HG02678 (cell line): ENCODE results near the gene NOVA2.

ENCODE experiments used
- ATAC-seq: cut with Tn5 transposase; IDR thresholded peaks from one replicate; pipeline ENCODE4 v1.9.1; 2021; ENCODE audit warnings: mild to moderate bottlenecking, moderate library complexity; ENCODE audit not compliant: unreplicated experiment

Gene NOVA2

GRCh38 chr19:46002678-46003275 is 29.1 kb upstream of the NOVA2 start:
- no peak for ATAC-seq

- ATAC-seq = peak; percentile 52
These were observed 27.0 kb upstream of the NOVA2 start for GRCh38 chr19:46000491-46001246.

GRCh38 chr19:45999653-46000121 is 26.0 kb upstream of the NOVA2 start:
- no peak for ATAC-seq

DNA sequence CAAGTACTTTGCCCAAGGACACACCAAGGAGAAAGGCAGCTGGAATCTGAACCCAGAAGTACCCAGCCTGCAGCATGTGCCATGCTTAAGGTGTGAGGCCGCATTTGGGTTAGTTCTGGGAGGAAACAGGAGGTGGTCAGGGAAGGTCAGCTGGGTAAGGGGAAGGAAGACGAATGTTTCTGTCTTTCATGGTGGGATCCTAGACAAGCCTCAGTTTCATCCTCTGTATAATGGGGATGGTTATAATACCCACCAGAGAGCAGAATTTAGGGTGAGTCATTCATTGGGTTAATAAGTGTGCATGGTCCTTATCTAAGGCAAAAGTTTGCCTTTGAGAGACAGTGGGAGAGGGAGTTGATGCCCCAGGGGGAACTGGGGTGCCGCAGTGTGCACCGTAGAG is 25.2 kb upstream of the NOVA2 start:
- ATAC-seq = no peak

DNA sequence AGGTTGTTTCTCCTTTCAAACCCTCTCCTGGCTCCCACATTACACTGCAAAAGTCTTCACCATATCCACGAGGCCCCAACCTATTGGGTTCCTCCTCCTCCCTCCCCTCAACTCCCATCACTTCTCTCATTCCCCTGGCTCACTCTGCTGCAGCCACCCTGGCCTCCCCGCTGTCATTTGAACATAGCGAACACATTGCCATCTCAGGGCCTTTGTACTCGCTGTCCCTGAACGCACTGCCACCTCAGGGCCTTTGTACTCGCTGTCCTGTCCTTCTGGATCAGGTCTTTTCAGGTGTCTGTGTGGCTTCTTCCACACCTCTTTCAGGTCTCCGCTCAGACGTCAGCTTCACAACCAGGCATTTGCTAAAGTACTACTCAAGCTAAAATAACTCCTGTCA is 23.3 kb upstream of the NOVA2 start:
- ATAC-seq = no peak

GRCh38 chr19:45995715-45996385 is 22.2 kb upstream of the NOVA2 start:
- ATAC-seq = no peak

GRCh38 chr19:45994998-45995714 is 21.5 kb upstream of the NOVA2 start, which contains the start of gene CCDC61:
TSS of gene CCDC61 (plus strand) at chr19:45995467. CDS start at chr19:46003019, 7,552 bp downstream.
- peak; percentile 95 for ATAC-seq

DNA sequence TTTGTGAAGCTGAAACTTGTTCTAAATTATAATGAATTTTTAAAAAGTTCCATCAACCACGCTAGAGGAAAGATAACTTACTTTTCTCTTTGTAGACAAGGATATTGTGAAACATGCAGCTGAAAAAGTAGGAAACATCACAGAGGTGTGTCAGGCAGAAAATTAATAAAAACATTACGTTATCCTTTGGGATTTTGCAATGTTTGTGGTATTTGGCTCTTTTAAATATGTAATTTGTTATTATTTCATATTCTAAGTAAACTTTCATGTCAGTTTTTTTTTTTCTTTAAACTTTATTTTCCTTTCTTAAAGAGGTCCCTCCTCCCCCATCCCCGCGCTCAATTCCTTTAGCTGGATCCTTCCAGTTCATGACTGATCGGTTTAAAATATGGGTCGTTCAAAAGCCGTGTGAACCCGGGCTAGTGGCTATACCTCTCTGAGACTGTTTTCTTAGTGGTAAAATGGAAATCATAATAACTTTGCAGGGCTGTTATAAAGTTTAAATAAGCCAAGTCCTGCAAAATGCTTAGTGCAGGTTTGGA is 20.9 kb upstream of the NOVA2 start:
- ATAC-seq = peak; percentile 1

- no peak for ATAC-seq
These were observed 16.6 kb upstream of the NOVA2 start for GRCh38 chr19:45990113-45990728.

GRCh38 chr19:45985321-45985720 is 11.7 kb upstream of the NOVA2 start:
- no peak for ATAC-seq

GRCh38 chr19:45981350-45981749 is 7.7 kb upstream of the NOVA2 start:
- no peak for ATAC-seq

DNA sequence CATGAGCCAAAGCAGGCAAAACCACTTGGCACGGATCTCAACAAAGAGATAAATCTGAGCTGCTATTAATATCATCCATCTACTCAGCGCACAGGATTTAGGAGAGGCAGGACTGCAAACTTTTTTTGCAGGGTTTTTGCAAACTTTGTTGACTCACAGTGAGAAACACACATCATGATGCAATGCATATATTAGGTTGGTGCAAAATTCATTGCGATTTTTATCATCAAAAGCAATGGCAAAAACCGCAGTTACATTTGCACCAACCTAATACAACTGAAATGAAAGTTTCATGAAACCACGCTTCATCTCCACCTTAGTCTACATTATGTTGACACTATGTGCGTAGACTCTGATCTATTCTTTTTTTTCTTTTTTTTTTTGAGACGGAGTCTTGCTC is 4.5 kb upstream of the NOVA2 start:
- no peak for ATAC-seq

GRCh38 chr19:45976178-45976577 is 2.5 kb upstream of the NOVA2 start:
- ATAC-seq = no peak

DNA sequence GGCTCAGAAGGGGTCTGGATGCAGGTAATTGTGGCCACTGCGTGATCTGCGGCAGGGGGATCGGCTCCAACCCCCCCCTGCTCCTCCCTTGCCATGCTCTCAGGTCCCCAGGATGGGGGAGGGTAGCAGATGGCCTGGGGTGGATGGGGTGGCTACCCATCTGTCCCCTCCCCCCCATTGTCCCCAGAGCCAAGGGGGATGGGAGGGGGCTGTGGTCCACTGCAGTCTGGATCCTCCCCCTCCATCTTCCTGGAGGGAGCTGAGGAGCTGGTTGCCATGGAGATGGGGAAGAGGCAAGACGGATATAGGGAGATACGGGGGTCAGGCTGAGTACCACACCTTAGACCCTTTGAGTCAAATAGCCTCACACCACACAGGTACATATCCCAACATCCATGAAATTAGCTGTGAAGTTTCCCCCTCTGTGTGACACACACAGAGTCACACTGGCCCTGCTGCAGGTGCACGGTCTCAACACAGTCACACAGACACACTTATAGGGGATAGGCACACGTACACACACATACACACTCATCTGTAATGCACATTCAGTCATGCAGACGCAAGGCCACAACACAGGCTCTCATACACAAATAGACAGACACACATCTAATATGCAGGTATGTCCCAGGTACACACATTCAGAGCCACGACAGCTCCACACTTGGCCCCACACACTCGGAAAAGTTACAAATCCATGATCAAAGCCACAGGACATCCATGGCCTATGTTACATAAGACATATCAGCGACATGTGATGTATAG is 1.8 kb upstream of the NOVA2 start:
- no peak for ATAC-seq

GRCh38 chr19:45972947-45973540 is 621 bp downstream of the NOVA2 start:
- ATAC-seq = no peak

- no peak for ATAC-seq
These were observed 1.4 kb downstream of the NOVA2 start for GRCh38 chr19:45972081-45972946.

GRCh38 chr19:45971260-45971902 is 2.3 kb downstream of the NOVA2 start:
- no peak for ATAC-seq

DNA sequence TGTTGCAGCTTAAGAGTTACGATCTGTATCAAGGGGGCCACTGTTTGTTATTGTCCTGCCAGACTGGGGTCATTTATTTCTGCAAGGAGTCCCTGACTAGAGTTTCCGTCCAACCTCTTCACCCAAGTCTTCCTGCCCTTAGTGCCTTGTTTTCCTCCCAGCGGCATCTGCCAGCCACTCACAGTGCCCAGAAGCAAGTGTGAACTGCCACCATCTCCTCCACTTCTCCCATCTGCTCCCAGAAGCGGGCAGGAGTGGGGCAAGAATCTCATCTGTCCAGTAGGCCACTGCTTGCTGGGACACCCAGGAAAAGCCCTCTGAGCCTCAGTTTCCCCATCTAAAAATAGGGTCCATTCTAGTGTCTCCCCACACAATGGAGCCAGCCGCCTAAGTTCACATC is 4.0 kb downstream of the NOVA2 start:
- ATAC-seq = no peak
